Liver (tissue), 9 donors: ENCODE results near the gene CHML. TPM values are rescaled to one million over a fixed set of nuclear protein-coding genes. Genes with fewer than 3 reads are reported as not detected.

ENCODE experiments used
- DNase-seq: peaks from one replicate; pipeline ENCODE4 v3.0.0-alpha.2; 2017; ENCODE audit warnings: low spot score
- H3K27ac ChIP-seq, 2 donors: one replicate each; pipeline ENCODE4 v1.7.0; 2013; ENCODE audit warnings: inconsistent platforms in 2 of 2, low read length in 2 of 2, control low read depth in 1 of 2, low read depth in 1 of 2, mild to moderate bottlenecking in 1 of 2
- H3K27me3 ChIP-seq, 4 donors: one replicate each; pipeline versions ENCODE4 v1.6.1 to v1.7.0; 2013; ENCODE audit warnings: low read length in 3 of 4, inconsistent platforms in 1 of 4, mild to moderate bottlenecking in 1 of 4, moderate library complexity in 1 of 4; ENCODE audit not compliant: control insufficient read depth in 4 of 4, insufficient read depth in 4 of 4
- H3K36me3 ChIP-seq, 4 donors: one replicate each; pipeline versions ENCODE4 v1.6.1 to v1.7.0; 2013; ENCODE audit warnings: low read length in 3 of 4, mild to moderate bottlenecking in 3 of 4, low read depth in 1 of 4, moderate library complexity in 1 of 4; ENCODE audit not compliant: control insufficient read depth in 4 of 4, insufficient read depth in 3 of 4
- H3K4me1 ChIP-seq, 4 donors: one replicate each; pipeline versions ENCODE4 v1.6.1 to v1.7.0; 2013; ENCODE audit warnings: low read length in 3 of 4, mild to moderate bottlenecking in 3 of 4, moderate library complexity in 1 of 4; ENCODE audit not compliant: control insufficient read depth in 4 of 4, insufficient read depth in 4 of 4
- H3K4me3 ChIP-seq, 3 donors: one replicate each; pipeline versions ENCODE4 v1.6.1 to v1.7.0; 2013; ENCODE audit warnings: low read length in 3 of 3, control low read depth in 1 of 3, low read depth in 1 of 3, mild to moderate bottlenecking in 1 of 3
- H3K9ac ChIP-seq, 2 donors: one replicate each; pipeline ENCODE4 v1.7.0; 2013; ENCODE audit warnings: low read length in 2 of 2, mild to moderate bottlenecking in 2 of 2, moderate library complexity in 2 of 2, control low read depth in 1 of 2, low read depth in 1 of 2
- H3K9me3 ChIP-seq, 4 donors: one replicate each; pipeline versions ENCODE4 v1.6.1 to v1.7.0; 2013; ENCODE audit warnings: low read length in 3 of 4; ENCODE audit not compliant: control insufficient read depth in 4 of 4
- EGR1 ChIP-seq, 2 donors: IDR thresholded peaks; 2 replicates each; pipeline ENCODE4 v1.6.1; 2016 to 2018; ENCODE audit warnings: antibody characterized with exemption in 2 of 2, low read depth in 2 of 2
- FOXA1 ChIP-seq: IDR thresholded peaks from 2 replicates; pipeline ENCODE4 v1.6.1; 2016; ENCODE audit warnings: antibody characterized with exemption
- FOXA2 ChIP-seq: IDR thresholded peaks from 2 replicates; pipeline ENCODE4 v1.6.1; 2016; ENCODE audit warnings: antibody characterized with exemption
- GABPA ChIP-seq, 2 donors: IDR thresholded peaks in 1 of 2; conservative IDR thresholded peaks in 1 of 2; 2 replicates each; pipeline ENCODE4 v1.6.1; 2016; ENCODE audit warnings: antibody characterized with exemption in 2 of 2, mild to moderate bottlenecking in 1 of 2, moderate library complexity in 1 of 2
- HNF4A ChIP-seq, 2 donors: conservative IDR thresholded peaks; 2 replicates each; pipeline ENCODE4 v1.6.1; 2016; ENCODE audit warnings: antibody characterized with exemption in 2 of 2, mild to moderate bottlenecking in 2 of 2
- HNF4G ChIP-seq: IDR thresholded peaks from 2 replicates; pipeline ENCODE4 v1.6.1; 2016; ENCODE audit warnings: antibody characterized with exemption
- JUND ChIP-seq, 2 donors: IDR thresholded peaks; 2 replicates each; pipeline ENCODE4 v1.6.1; 2016; ENCODE audit warnings: antibody characterized with exemption in 2 of 2
- MAX ChIP-seq: IDR thresholded peaks from 2 replicates; pipeline ENCODE4 v1.6.1; 2016; ENCODE audit warnings: antibody characterized with exemption
- NR2F2 ChIP-seq: IDR thresholded peaks from 2 replicates; pipeline ENCODE4 v1.6.1; 2016; ENCODE audit warnings: antibody characterized with exemption
- RAD21 ChIP-seq, 2 donors: IDR thresholded peaks; 2 replicates each; pipeline ENCODE4 v1.6.1; 2016; ENCODE audit warnings: antibody characterized with exemption in 2 of 2, mild to moderate bottlenecking in 2 of 2
- RXRA ChIP-seq, 2 donors: IDR thresholded peaks; 2 replicates each; pipeline ENCODE4 v1.6.1; 2017 to 2018; ENCODE audit warnings: antibody characterized with exemption in 2 of 2, mild to moderate bottlenecking in 1 of 2
- SP1 ChIP-seq: IDR thresholded peaks from 2 replicates; pipeline ENCODE4 v1.6.1; 2018; ENCODE audit warnings: antibody characterized with exemption, mild to moderate bottlenecking
- TAF1 ChIP-seq: conservative IDR thresholded peaks from 2 replicates; pipeline ENCODE4 v1.6.1; 2016; ENCODE audit warnings: antibody characterized with exemption, mild to moderate bottlenecking
- YY1 ChIP-seq: IDR thresholded peaks from 2 replicates; pipeline ENCODE4 v1.6.1; 2016; ENCODE audit warnings: antibody characterized with exemption, mild to moderate bottlenecking
- WGBS: extraction: QIAGEN DNeasy Blood & Tissue Kit; methylation state at CpG from one replicate; pipeline ENCODE4 v1.1.7; 2013; 5-methylcytosine and 5-hydroxymethylcytosine counted together
- polyA plus RNA-seq, 2 donors: library from polyadenylated mRNA; stranded (reverse) in 1 of 2; unstranded in 1 of 2; fragments of 200-250 nt in 1 of 2; fragments of >200 nt in 1 of 2; fragmentation: Nextera tagmentation in 1 of 2; extraction: Ambion mirVana in 1 of 2; gene quantifications; one replicate each; pipeline versions ENCODE4 v1.2.1 to v1.2.3, GENCODE V29; 2013 to 2015
- total RNA-seq, 2 donors: library from RNA; depleted of rRNA; stranded (reverse); fragments of >200 nt; gene quantifications; one replicate each; pipeline ENCODE4 v1.2.3, GENCODE V29; 2014
- TF ChIP-seq, protein P1 (sequence below): IDR thresholded peaks from 2 replicates; pipeline ENCODE4 v1.6.1; 2016; ENCODE audit warnings: antibody characterized with exemption
- TF ChIP-seq, protein P2 (sequence below): fragments of 150-350 bp; IDR thresholded peaks from 2 replicates; pipeline ENCODE4 v1.5.1; 2017; ENCODE audit warnings: improper control_type of control experiment, low read depth, low read length; ENCODE audit not compliant: missing input control
- TF ChIP-seq, protein P3 (sequence below): IDR thresholded peaks from 2 replicates; pipeline ENCODE4 v1.6.1; 2016; ENCODE audit warnings: antibody characterized with exemption
- TF ChIP-seq, protein P4 (sequence below): IDR thresholded peaks from 2 replicates; pipeline ENCODE4 v1.6.1; 2016; ENCODE audit warnings: antibody characterized with exemption, mild to moderate bottlenecking
- donor health status: healthy.
- donor health status: healthy.
- donor health status: healthy.
- donor health status: healthy.
- donor health status: healthy.

CHML gene
- total and polyA plus RNA-seq, 4 donors: 0.53 to 8.1 (median 3.3) TPM

DNA sequence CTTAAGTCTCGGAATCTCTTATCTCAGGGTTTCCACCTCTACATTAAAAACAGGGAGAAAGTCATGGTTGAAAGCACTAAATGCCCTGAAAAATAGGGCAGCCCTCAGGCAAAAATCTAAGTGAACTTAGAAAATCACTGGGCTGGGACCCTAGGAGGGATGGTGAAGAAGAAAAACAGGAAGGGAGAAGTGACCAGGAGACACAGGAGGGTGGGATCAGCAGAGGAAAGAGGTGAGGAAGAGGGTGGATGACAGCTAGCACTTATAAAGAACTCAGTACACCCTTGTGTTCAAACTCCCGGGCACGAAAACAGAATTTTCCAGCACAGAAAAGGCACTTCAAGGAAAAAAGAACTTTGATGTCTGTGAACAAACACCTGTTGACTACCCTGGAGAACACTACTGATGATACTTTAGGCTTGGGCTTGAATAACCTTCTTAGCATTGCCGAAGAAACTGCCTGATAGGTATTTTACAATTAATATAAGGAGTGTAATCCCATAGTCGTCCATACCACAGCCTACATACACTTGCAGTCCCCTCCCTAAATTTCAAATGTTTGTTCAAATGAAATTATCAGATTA, 2.0 kb downstream of the CHML start (continued):
- TF ChIP-seq, protein P1, sequence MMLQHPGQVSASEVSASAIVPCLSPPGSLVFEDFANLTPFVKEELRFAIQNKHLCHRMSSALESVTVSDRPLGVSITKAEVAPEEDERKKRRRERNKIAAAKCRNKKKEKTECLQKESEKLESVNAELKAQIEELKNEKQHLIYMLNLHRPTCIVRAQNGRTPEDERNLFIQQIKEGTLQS: no peak

DNA sequence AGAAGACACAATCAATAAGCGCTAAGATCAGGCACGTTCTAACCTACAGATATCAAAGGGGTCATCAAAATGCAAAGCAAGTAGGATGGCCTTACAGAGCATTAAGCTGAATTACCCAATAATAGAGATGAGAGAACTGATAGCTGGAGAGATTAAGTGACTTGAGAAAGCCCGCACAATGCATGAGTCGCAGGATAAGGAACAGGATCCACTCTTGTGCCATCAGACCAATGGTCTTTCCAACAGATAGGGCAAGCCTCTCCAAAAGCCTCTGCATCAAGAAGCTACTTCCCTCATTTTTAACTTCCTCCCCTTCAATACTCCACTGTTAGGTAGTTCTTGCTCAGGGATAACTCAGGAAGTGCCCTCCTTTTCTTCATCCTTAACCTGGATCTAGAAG, 2.6 kb downstream of the CHML start:
- no peaks in the 10 kb centered on the region for H3K27me3 ChIP-seq
- H3K36me3 ChIP-seq: peaks cover 0 to 7% (median 2%) of the 10 kb centered on the region in 4 donors
- no peak overlapping the region for H3K9ac ChIP-seq
- WGBS: 78% methylated on average over 4 of the region's 4 CpGs
- no peak overlapping the region for H3K27ac ChIP-seq
- no peak overlapping the region for H3K4me3 ChIP-seq
- H3K4me1 ChIP-seq: peaks cover 4 to 27% (median 9%) of the 10 kb centered on the region in 4 donors
- DNase-seq: no peak
- TF ChIP-seq HNF4A (conservative IDR thresholded peaks at IDR 0.05) (no peak), TAF1 (no peak), NR2F2 (no peak), GABPA (IDR thresholded peaks at IDR 0.05 in 1 of 2, conservative IDR thresholded peaks at IDR 0.05 in 1 of 2) (no peak), YY1 (no peak), MAX (no peak), SP1 (no peak), FOXA1 (no peak), FOXA2 (no peak), RXRA (IDR thresholded peaks at IDR 0.05) (no peak), EGR1 (IDR thresholded peaks at IDR 0.05; ENCODE audit: low read depth in 2 of 2) (no peak), HNF4G (no peak)
- TF ChIP-seq, protein P2, sequence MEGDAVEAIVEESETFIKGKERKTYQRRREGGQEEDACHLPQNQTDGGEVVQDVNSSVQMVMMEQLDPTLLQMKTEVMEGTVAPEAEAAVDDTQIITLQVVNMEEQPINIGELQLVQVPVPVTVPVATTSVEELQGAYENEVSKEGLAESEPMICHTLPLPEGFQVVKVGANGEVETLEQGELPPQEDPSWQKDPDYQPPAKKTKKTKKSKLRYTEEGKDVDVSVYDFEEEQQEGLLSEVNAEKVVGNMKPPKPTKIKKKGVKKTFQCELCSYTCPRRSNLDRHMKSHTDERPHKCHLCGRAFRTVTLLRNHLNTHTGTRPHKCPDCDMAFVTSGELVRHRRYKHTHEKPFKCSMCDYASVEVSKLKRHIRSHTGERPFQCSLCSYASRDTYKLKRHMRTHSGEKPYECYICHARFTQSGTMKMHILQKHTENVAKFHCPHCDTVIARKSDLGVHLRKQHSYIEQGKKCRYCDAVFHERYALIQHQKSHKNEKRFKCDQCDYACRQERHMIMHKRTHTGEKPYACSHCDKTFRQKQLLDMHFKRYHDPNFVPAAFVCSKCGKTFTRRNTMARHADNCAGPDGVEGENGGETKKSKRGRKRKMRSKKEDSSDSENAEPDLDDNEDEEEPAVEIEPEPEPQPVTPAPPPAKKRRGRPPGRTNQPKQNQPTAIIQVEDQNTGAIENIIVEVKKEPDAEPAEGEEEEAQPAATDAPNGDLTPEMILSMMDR: no peak
- TF ChIP-seq, protein P3, sequence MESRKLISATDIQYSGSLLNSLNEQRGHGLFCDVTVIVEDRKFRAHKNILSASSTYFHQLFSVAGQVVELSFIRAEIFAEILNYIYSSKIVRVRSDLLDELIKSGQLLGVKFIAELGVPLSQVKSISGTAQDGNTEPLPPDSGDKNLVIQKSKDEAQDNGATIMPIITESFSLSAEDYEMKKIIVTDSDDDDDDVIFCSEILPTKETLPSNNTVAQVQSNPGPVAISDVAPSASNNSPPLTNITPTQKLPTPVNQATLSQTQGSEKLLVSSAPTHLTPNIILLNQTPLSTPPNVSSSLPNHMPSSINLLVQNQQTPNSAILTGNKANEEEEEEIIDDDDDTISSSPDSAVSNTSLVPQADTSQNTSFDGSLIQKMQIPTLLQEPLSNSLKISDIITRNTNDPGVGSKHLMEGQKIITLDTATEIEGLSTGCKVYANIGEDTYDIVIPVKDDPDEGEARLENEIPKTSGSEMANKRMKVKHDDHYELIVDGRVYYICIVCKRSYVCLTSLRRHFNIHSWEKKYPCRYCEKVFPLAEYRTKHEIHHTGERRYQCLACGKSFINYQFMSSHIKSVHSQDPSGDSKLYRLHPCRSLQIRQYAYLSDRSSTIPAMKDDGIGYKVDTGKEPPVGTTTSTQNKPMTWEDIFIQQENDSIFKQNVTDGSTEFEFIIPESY: no peak
- H3K9me3 ChIP-seq: no peaks in the 10 kb centered on the region

GRCh38 chr1:241637046-241637590, 3.1 kb downstream of the CHML start:
- peaks cover 4 to 23% (median 7%) of the 10 kb centered on the region in 4 donors for H3K4me1 ChIP-seq
- no peak overlapping the region for H3K4me3 ChIP-seq
- no peaks in the 10 kb centered on the region for H3K27me3 ChIP-seq
- H3K9ac ChIP-seq: no peak overlapping the region
- no peak overlapping the region for H3K27ac ChIP-seq
- peaks cover 0 to 7% (median 2%) of the 10 kb centered on the region in 4 donors for H3K36me3 ChIP-seq
- DNase-seq: no peak
- H3K9me3 ChIP-seq: no peaks in the 10 kb centered on the region
- TF ChIP-seq RAD21 (IDR thresholded peaks at IDR 0.05) (no peak), HNF4A (conservative IDR thresholded peaks at IDR 0.05) (no peak), FOXA2 (no peak), FOXA1 (no peak), TAF1 (no peak), EGR1 (IDR thresholded peaks at IDR 0.05; ENCODE audit: low read depth in 2 of 2) (no peak), RXRA (IDR thresholded peaks at IDR 0.05) (no peak), YY1 (no peak), GABPA (IDR thresholded peaks at IDR 0.05 in 1 of 2, conservative IDR thresholded peaks at IDR 0.05 in 1 of 2) (no peak), JUND (IDR thresholded peaks at IDR 0.05) (no peak), HNF4G (no peak), SP1 (no peak), NR2F2 (no peak)
- TF ChIP-seq, protein P1: no peak
- TF ChIP-seq, protein P3: no peak
- TF ChIP-seq, protein P4, sequence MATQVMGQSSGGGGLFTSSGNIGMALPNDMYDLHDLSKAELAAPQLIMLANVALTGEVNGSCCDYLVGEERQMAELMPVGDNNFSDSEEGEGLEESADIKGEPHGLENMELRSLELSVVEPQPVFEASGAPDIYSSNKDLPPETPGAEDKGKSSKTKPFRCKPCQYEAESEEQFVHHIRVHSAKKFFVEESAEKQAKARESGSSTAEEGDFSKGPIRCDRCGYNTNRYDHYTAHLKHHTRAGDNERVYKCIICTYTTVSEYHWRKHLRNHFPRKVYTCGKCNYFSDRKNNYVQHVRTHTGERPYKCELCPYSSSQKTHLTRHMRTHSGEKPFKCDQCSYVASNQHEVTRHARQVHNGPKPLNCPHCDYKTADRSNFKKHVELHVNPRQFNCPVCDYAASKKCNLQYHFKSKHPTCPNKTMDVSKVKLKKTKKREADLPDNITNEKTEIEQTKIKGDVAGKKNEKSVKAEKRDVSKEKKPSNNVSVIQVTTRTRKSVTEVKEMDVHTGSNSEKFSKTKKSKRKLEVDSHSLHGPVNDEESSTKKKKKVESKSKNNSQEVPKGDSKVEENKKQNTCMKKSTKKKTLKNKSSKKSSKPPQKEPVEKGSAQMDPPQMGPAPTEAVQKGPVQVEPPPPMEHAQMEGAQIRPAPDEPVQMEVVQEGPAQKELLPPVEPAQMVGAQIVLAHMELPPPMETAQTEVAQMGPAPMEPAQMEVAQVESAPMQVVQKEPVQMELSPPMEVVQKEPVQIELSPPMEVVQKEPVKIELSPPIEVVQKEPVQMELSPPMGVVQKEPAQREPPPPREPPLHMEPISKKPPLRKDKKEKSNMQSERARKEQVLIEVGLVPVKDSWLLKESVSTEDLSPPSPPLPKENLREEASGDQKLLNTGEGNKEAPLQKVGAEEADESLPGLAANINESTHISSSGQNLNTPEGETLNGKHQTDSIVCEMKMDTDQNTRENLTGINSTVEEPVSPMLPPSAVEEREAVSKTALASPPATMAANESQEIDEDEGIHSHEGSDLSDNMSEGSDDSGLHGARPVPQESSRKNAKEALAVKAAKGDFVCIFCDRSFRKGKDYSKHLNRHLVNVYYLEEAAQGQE: no peak
